Measurements from ENCODE around the gene TMEM87B.

Gene TMEM87B

DNA sequence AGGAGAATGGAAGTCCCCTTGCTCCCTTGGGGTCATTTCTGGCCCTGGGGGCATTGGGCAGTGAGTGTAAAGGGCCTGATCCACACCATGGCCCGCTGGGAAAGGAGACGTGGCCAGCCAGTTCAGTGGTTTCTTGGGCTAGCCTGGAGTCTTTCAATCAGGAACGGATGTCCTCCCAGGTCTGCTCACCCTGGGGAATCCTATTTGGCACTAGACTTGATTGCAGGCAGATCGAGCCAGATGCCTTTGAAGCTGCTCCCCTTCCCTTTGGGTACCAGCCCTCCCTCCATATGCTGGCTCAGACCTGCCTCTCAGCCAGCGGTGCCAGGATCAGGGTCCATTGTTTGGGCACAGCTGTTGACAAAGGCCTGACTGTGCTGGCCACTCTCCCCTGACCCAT is 94.1 kb downstream of the TMEM87B start:
- in situ Hi-C loops (cut with MboI; ENCODE audit: low sequenced_read_pairs) = no loop called here

- in situ Hi-C loops (cut with MboI; ENCODE audit: low sequenced_read_pairs) = no loop called here
These were observed 94.9 kb downstream of the TMEM87B start for GRCh38 chr2:112149866-112150435.

DNA sequence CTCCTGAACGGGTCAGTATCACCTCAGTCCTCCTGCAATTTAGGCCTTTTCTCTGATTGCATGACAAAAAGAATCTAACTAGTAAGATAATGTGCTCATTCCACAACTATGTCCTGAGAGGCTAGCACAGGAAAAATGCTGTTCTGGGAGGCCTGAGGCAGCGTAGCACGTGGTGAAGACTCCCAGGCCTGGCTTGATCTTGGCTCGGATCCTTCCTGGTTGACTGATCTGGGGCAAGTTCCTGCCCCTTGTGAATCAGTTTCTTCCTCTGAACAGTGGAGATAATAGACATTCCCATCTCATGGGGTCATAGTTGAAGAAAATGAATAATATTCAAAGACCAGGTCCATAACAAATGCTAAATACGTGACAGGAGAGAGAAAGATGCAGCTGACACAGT is 95.4 kb downstream of the TMEM87B start:
- in situ Hi-C loops (cut with MboI; ENCODE audit: low sequenced_read_pairs) = no loop called here

GRCh38 chr2:112150851-112151250 is 95.8 kb downstream of the TMEM87B start:
- in situ Hi-C loops (cut with MboI; ENCODE audit: low sequenced_read_pairs) = no loop called here

- in situ Hi-C loops (cut with MboI; ENCODE audit: low sequenced_read_pairs) = no loop called here
These were observed 96.2 kb downstream of the TMEM87B start for GRCh38 chr2:112151271-112151670.

GRCh38 chr2:112151701-112152440 is 96.8 kb downstream of the TMEM87B start:
- in situ Hi-C loops (cut with MboI; ENCODE audit: low sequenced_read_pairs) = no loop called here

DNA sequence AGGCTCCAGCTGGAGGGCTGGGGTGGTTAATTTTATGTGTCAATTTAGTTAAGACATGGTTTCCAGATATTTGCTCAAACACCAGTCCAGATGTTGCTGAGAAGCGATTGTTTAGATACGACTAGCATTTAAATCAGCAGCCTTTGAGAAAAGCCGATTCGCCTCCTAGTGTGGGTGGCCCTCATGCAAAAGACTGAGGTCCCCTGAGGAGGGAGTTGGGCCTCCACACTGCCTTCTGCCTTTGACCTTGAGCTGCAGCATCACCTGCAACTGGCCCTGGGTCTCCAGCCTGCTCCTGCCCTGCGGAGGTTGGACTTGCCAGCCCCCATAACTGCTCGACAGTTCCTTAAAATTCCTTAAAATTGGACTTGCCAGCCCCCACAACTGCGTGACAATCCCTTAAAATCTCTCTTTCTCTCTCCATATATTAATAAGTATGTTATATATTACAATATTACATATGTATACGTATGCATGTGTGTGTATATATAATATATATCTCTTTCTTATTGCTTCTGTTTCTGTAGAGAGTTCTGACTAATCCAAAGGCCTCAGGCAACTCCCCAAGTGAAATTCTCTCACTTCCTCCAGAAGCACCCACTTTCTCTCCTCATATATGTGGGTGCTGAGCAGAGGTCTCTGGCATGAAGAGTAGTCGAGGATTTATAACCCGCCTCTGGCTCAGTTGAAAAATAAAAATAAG is 97.6 kb downstream of the TMEM87B start:
- in situ Hi-C loops (cut with MboI; ENCODE audit: low sequenced_read_pairs) = no loop called here

DNA sequence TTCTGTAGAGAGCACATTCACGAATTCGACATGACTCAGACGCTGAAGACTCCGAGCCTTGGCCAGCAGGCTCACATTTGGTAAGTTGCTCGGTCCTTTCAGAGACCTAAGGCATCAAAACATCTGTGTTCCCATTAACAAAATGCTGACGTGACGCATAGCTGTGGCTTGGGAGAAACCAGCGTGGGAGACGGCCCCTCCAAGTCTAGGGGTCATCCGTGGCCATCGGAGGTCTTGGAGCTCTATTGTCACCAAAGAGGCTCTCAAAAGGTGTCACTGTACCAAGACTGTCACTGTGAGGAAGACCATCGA is 98.1 kb downstream of the TMEM87B start:
- in situ Hi-C loops (cut with MboI; ENCODE audit: low sequenced_read_pairs) = no loop called here

DNA sequence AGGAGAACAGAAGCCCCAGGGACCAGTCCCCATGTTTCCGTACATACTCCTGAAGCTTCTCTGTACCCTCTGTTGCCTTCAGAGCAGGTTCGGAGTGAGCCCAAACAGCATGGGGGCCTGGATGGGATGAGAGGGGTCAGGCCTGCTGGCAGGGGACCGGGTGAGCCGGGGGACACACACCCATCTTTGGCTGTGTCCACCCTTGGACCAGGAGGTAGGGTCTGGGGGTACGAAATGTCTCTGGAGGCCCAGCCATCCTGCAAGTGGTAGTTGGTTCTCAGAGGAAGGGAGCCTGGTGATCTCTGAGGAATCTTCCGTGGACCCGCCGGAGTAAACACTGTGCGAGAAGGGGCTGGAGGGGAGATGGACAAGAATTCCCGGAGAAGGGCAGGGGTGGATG is 98.4 kb downstream of the TMEM87B start:
- in situ Hi-C loops (cut with MboI; ENCODE audit: low sequenced_read_pairs) = no loop called here

- in situ Hi-C loops (cut with MboI; ENCODE audit: low sequenced_read_pairs) = no loop called here
These were observed 99.4 kb downstream of the TMEM87B start for GRCh38 chr2:112154246-112155117.

GRCh38 chr2:112155331-112156151 is 100.5 kb downstream of the TMEM87B start:
- in situ Hi-C loops (cut with MboI; ENCODE audit: low sequenced_read_pairs) = no loop called here

DNA sequence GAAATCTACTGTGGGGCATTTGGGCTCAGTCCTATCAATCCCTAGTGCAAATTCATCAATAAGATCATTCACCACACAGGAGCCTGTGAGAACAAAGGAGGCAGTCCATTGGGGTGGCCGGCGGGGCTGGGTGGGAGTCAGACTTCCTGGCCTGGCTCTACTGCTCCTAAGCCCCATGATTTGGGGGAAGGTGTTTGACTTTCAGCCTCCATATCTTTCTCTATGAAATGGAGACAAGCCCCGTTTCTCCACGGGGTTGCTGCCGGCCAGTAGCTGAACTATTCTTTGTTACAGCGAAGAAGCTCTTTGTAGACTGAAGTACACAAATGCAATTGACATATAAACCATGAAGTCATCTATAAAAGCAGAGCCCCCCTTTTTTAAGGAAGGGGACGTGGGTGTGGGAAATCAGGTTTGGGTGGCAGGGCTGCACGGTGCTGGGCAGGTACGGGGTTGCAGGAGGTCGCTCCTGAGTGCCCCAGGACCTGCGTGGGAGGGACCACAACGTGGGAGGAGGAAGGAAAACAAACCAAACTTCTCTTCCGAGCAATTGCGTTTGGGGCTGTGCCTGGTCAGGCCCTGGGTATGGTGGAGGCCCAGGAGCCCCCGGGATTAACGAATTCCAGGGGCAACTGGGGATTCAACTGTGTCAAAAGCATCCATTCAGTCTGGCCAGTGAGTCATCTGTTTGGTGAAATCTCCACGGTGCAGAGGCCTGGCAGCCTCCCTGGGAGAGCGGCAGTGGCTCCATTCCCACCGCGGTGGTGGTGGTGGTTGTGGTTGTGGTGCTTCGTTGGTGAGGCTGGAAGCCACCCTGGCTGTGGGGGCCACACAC is 101.3 kb downstream of the TMEM87B start:
- in situ Hi-C loops (cut with MboI; ENCODE audit: low sequenced_read_pairs) = no loop called here

DNA sequence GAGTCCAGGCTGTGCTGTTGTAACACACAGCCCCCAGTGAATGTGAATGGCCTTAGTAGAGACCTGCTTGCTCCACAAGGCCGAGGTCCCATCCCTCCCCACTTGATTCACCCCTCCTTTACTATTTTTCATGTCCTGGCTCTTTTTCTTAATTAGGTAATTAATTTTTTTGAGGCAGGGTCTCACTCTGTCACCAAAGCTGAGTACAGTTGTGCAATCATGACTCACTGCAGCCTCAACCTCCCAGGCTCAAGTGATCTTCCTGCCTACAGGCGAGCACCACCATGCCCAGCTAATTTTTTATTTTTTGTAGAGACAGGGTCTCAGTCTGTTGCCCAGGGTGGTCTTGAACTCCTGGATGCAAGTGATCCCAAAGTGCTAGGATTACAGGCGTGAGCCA is 102.4 kb downstream of the TMEM87B start:
- in situ Hi-C loops (cut with MboI; ENCODE audit: low sequenced_read_pairs) = no loop called here

DNA sequence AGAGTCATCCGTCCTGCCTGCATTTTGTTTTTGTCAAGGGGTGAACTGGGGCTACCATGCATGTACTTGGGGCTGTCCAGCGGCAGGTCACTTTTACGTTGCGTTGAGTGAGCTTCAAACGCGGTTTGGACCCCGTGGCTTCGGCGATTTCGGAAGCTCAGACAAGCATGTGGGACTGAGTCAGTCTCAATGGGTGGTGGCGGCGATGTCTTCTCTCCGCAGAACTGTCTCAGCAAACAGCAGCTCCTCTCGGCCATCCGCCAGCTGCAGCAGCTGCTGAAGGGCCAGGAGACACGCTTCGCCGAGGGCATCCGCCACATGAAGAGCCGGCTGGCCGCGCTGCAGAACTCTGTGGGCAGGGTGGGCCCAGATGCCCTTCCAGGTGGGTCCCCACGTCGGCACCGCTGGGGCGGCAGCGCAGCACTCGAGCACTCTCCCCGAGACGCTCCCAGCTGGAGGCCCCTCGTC is 104.4 kb downstream of the TMEM87B start:
- in situ Hi-C loops (cut with MboI; ENCODE audit: low sequenced_read_pairs) = no loop called here

DNA sequence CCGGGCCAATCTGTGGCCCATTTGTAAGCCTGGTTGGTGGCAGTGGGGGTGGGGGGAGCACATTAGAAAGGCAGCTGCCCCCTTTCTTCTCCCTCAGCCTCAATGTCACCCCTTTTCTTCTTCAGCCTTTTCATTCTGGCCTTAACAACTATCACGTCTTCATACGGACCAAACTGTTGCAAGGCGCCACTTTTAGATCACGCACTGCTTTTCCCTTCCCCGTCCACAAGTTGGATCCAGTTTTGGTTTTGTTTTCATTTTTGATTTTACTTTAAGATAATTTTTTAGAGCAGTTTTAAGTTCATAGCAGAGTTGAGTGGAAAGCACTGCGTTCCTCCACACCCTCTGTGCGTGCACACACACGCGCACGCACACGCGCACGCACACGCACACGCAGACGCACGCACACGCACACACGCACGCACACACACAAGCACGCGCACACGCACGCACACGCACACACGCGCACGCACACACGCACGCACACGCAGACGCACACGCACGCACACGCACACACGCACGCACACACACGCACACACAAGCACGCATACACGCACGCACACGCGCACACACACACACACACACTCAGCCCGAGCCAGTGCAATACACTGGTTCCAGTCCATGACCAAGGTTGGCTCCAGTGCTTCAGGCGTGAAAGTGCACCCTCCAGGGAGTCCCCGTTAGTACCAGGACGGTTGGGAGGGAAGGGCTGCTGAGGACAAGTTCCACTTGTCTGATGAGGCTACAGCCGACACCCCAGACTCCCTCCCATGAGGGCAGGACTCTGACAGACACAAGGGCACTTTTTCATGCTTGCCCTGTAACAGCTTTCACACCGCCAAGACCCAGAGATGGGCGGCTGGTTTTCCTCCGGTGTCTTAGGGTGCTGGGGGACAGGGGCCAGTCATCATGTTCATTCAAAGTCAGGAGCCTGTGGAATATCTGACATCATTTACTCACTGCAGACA is 105.5 kb downstream of the TMEM87B start:
- in situ Hi-C loops (cut with MboI; ENCODE audit: low sequenced_read_pairs) = no loop called here

GRCh38 chr2:112161431-112162145 is 106.5 kb downstream of the TMEM87B start:
- in situ Hi-C loops (cut with MboI; ENCODE audit: low sequenced_read_pairs) = no loop called here

DNA sequence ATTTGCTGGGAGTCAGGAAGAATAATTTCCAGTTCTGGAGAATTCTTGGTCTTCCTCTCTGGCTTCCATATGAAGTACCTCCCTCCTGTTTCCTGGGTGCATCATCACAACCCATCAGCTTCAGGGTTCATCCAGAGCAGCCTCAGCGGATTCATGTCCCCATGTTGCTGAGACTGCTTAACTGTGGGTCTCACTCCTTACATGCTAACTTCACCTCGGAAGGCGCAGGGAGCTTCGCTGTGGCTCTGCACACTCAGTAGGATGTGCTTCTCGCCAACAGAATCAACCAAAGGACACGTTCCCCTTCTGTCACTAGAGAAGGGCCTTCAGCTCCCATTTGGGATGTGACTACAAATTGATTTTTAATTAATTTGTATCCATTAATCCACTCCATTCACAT is 107.3 kb downstream of the TMEM87B start:
- in situ Hi-C loops (cut with MboI; ENCODE audit: low sequenced_read_pairs) = no loop called here

DNA sequence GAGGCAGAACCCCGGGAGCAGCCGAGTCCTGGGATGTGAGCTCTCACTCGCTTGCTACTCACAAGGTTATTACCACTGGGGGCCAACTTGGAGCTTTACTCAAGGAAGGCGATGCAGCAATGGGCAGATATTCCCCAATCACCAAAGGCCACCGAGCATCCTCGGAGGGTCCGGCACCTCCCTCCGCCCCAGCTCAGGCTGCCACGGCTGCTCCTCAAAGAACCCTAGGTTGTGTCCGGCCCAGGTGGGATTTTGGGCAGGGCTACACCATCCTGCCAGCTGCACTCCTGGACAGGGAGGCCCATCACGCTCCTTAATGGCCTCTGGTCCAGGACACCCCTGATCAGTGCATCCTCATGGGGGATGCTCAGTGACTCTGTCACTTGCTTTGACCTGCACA is 107.9 kb downstream of the TMEM87B start:
- in situ Hi-C loops (cut with MboI; ENCODE audit: low sequenced_read_pairs) = no loop called here

Measured in hTERT RPE-1 (cell line).